IPS-20b (cell line): ENCODE results near the gene TRIM44.
"Not testable (repeated sequence)": the region's sequence is repeated elsewhere in the genome, so short reads cannot be mapped to it uniquely, and the experiment has no call there.

Source experiments
- H3K27ac ChIP-seq: one replicate; pipeline ENCODE4 v1.5.1; 2013; ENCODE audit warnings: low read length
- H3K27me3 ChIP-seq: 2 replicates; pipeline ENCODE4 v1.6.1; 2013; ENCODE audit warnings: mild to moderate bottlenecking, low read length, inconsistent platforms; ENCODE audit not compliant: insufficient read depth
- H3K36me3 ChIP-seq: 2 replicates; pipeline ENCODE4 v1.6.1; 2013; ENCODE audit warnings: low read depth, mild to moderate bottlenecking, inconsistent platforms, low read length, moderate library complexity; ENCODE audit not compliant: insufficient read depth
- H3K4me1 ChIP-seq: 2 replicates; pipeline ENCODE4 v1.6.1; 2013; ENCODE audit warnings: mild to moderate bottlenecking, control low read depth, inconsistent platforms, low read length, moderate library complexity; ENCODE audit not compliant: insufficient read depth
- H3K4me3 ChIP-seq: 2 replicates; pipeline ENCODE4 v1.5.1; 2013; ENCODE audit warnings: mild to moderate bottlenecking, low read length, inconsistent platforms
- H3K9ac ChIP-seq: 2 replicates; pipeline ENCODE4 v1.6.1; 2013; ENCODE audit warnings: low read depth, mild to moderate bottlenecking, inconsistent platforms, low read length, moderate library complexity
- H3K9me3 ChIP-seq: 2 replicates; pipeline ENCODE4 v1.6.1; 2013; ENCODE audit warnings: mild to moderate bottlenecking, low read depth, low read length, inconsistent platforms; ENCODE audit not compliant: insufficient read depth

Gene TRIM44

GRCh38 chr11:35658020-35658948, 4.3 kb upstream of the TRIM44 start:
- H3K27me3 ChIP-seq, result peaks cover 84% of the 10 kb centered on the region
- H3K9me3 ChIP-seq, result peaks cover 3% of the 10 kb centered on the region
- no peak overlapping the region for H3K9ac ChIP-seq
- no peak overlapping the region for H3K27ac ChIP-seq
- H3K4me1 ChIP-seq, result peaks cover 17% of the 10 kb centered on the region
- H3K36me3 ChIP-seq, result no peaks in the 10 kb centered on the region
- no peak overlapping the region for H3K4me3 ChIP-seq

- Histone ChIP-seq H3K36me3 (peaks cover 9% of the 10 kb centered on the region; the same call in 1 of the 2 replicates), H3K4me1 (no peaks in the 10 kb centered on the region; the same call in 1 of the 2 replicates), H3K9ac (no peak overlapping the region), H3K4me3 (peak overlapping the region; percentile 75; the same call in 1 of the 2 replicates), H3K27ac (no peak overlapping the region), H3K27me3 (peaks cover 64% of the 10 kb centered on the region), H3K9me3 (peaks cover 33% of the 10 kb centered on the region)
These were observed 1.0 kb upstream of the TRIM44 start for GRCh38 chr11:35661534-35661933.

- Histone ChIP-seq H3K27me3 (peaks cover 58% of the 10 kb centered on the region), H3K36me3 (peaks cover 9% of the 10 kb centered on the region; the same call in 1 of the 2 replicates), H3K4me3 (peak overlapping the region; percentile 75), H3K4me1 (no peaks in the 10 kb centered on the region; the same call in 1 of the 2 replicates), H3K9me3 (peaks cover 34% of the 10 kb centered on the region), H3K9ac (peak overlapping the region; percentile 50; the same call in 1 of the 2 replicates), H3K27ac (no peak overlapping the region)
These were observed 420 bp upstream of the TRIM44 start for GRCh38 chr11:35662061-35662648.

GRCh38 chr11:35663408-35663702, 780 bp downstream of the TRIM44 start:
- Histone ChIP-seq H3K27me3 (peaks cover 50% of the 10 kb centered on the region), H3K9ac (peak overlapping the region; percentile 50; the same call in 1 of the 2 replicates), H3K36me3 (peaks cover 9% of the 10 kb centered on the region; the same call in 1 of the 2 replicates), H3K4me1 (no peaks in the 10 kb centered on the region; the same call in 1 of the 2 replicates), H3K27ac (no peak overlapping the region), H3K4me3 (peak overlapping the region; percentile 75), H3K9me3 (peaks cover 34% of the 10 kb centered on the region)

GRCh38 chr11:35664977-35665441, 2.4 kb downstream of the TRIM44 start:
- Histone ChIP-seq H3K4me3 (peak overlapping the region; percentile 25), H3K27me3 (peaks cover 37% of the 10 kb centered on the region), H3K36me3 (peaks cover 9% of the 10 kb centered on the region; the same call in 1 of the 2 replicates), H3K9ac (no peak overlapping the region), H3K27ac (no peak overlapping the region), H3K4me1 (no peaks in the 10 kb centered on the region; the same call in 1 of the 2 replicates), H3K9me3 (peaks cover 34% of the 10 kb centered on the region)

GRCh38 chr11:35667257-35667656, 4.7 kb downstream of the TRIM44 start:
- Histone ChIP-seq H3K27ac (no peak overlapping the region), H3K27me3 (peaks cover 15% of the 10 kb centered on the region), H3K4me1 (peaks cover 3% of the 10 kb centered on the region; the same call in 1 of the 2 replicates), H3K9me3 (peaks cover 34% of the 10 kb centered on the region), H3K4me3 (no peak overlapping the region), H3K9ac (no peak overlapping the region), H3K36me3 (peaks cover 9% of the 10 kb centered on the region; the same call in 1 of the 2 replicates)

- not testable (repeated sequence) for H3K36me3 ChIP-seq, H3K27me3 ChIP-seq, H3K27ac ChIP-seq, H3K4me3 ChIP-seq, H3K9ac ChIP-seq, H3K4me1 ChIP-seq
- H3K9me3 ChIP-seq, result peaks cover 30% of the 10 kb centered on the region
These were observed 5.8 kb downstream of the TRIM44 start for GRCh38 chr11:35668350-35668749.

- no peak overlapping the region for H3K4me3 ChIP-seq
- H3K36me3 ChIP-seq, result no peaks in the 10 kb centered on the region
- no peak overlapping the region for H3K9ac ChIP-seq
- H3K9me3 ChIP-seq, result 0 out of 2 replicates have a peak, but pooled peaks cover under 1% of the 10 kb centered on the region
- H3K27me3 ChIP-seq, result no peaks in the 10 kb centered on the region
- H3K4me1 ChIP-seq, result peaks cover 7% of the 10 kb centered on the region; the same call in 1 of the 2 replicates
- no peak overlapping the region for H3K27ac ChIP-seq
These were observed 9.0 kb downstream of the TRIM44 start for GRCh38 chr11:35671396-35672127.

- Histone ChIP-seq H3K27ac (no peak overlapping the region), H3K9ac (no peak overlapping the region), H3K9me3 (no peaks in the 10 kb centered on the region), H3K27me3 (no peaks in the 10 kb centered on the region), H3K4me1 (peaks cover 7% of the 10 kb centered on the region; the same call in 1 of the 2 replicates), H3K4me3 (no peak overlapping the region), H3K36me3 (no peaks in the 10 kb centered on the region)
These were observed 10.0 kb downstream of the TRIM44 start for GRCh38 chr11:35672608-35673007.

- Histone ChIP-seq H3K27me3 (no peaks in the 10 kb centered on the region), H3K4me3 (no peak overlapping the region), H3K9me3 (no peaks in the 10 kb centered on the region), H3K9ac (no peak overlapping the region), H3K4me1 (peaks cover 7% of the 10 kb centered on the region; the same call in 1 of the 2 replicates), H3K27ac (no peak overlapping the region), H3K36me3 (no peaks in the 10 kb centered on the region)
These were observed 13.5 kb downstream of the TRIM44 start for GRCh38 chr11:35675901-35676610.

- no peak overlapping the region for H3K9ac ChIP-seq
- no peaks in the 10 kb centered on the region for H3K9me3 ChIP-seq
- no peak overlapping the region for H3K27ac ChIP-seq
- no peaks in the 10 kb centered on the region for H3K36me3 ChIP-seq
- H3K27me3 ChIP-seq, result no peaks in the 10 kb centered on the region
- peaks cover 7% of the 10 kb centered on the region; the same call in 1 of the 2 replicates for H3K4me1 ChIP-seq
- H3K4me3 ChIP-seq, result no peak overlapping the region
These were observed 14.0 kb downstream of the TRIM44 start for GRCh38 chr11:35676611-35676965.
